NK-92 (cell line): ENCODE data around the gene NEURL3.
"Not testable (repeated sequence)": the region's sequence is repeated elsewhere in the genome, so short reads cannot be mapped to it uniquely, and the experiment has no call there.

Experiments
- DNase-seq: peaks from one replicate; lab custom pipeline; 2025; ENCODE audit not compliant: unreplicated experiment; lab: John Stamatoyannopoulos, UW

NEURL3 gene

GRCh38 chr2:96486696-96487095 lies 18.5 kb downstream of the NEURL3 start:
- no peak for DNase-seq

GRCh38 chr2:96485751-96486651 lies 19.2 kb downstream of the NEURL3 start:
- peak; percentile 14 for DNase-seq

- DNase-seq, result no peak
These were observed 19.8 kb downstream of the NEURL3 start for GRCh38 chr2:96485350-96485749.

GRCh38 chr2:96484091-96484490 lies 21.1 kb downstream of the NEURL3 start:
- no peak for DNase-seq

GRCh38 chr2:96477458-96477857 lies 27.7 kb downstream of the NEURL3 start:
- no peak for DNase-seq

- no peak for DNase-seq
These were observed 33.4 kb downstream of the NEURL3 start for GRCh38 chr2:96471772-96472171.

GRCh38 chr2:96470636-96471035 lies 34.5 kb downstream of the NEURL3 start:
- DNase-seq, result no peak

GRCh38 chr2:96470109-96470508 lies 35.0 kb downstream of the NEURL3 start:
- DNase-seq, result no peak

- no peak for DNase-seq
These were observed 36.3 kb downstream of the NEURL3 start for GRCh38 chr2:96468904-96469303.

- DNase-seq, result no peak
These were observed 40.5 kb downstream of the NEURL3 start for GRCh38 chr2:96464651-96465050.

- DNase-seq, result no peak
These were observed 41.1 kb downstream of the NEURL3 start for GRCh38 chr2:96464061-96464460.

- no peak for DNase-seq
These were observed 42.0 kb downstream of the NEURL3 start for GRCh38 chr2:96463119-96463518.

- DNase-seq, result not testable (repeated sequence)
These were observed 43.5 kb downstream of the NEURL3 start for GRCh38 chr2:96461616-96462015.

GRCh38 chr2:96452053-96452452 lies 53.1 kb downstream of the NEURL3 start:
- no peak for DNase-seq

- no peak for DNase-seq
These were observed 55.5 kb downstream of the NEURL3 start for GRCh38 chr2:96449637-96450036.

- DNase-seq, result no peak
These were observed 56.0 kb downstream of the NEURL3 start for GRCh38 chr2:96449174-96449573.

- no peak for DNase-seq
These were observed 57.4 kb downstream of the NEURL3 start for GRCh38 chr2:96447726-96448125.
